GM23338 (cell line): ENCODE measurements around the gene ADAMTS8. TPM values are rescaled to one million over a fixed set of nuclear protein-coding genes. Genes with fewer than 3 reads are reported as not detected.

Source experiments
- ATAC-seq: fragments of 200-7000 bp; cut with Tn5 transposase; 3 replicates; pipeline ENCODE4 v1.9.1; 2020
- DNase-seq: peaks from one replicate; pipeline ENCODE4 v3.0.0-alpha.2; 2015; ENCODE audit warnings: low spot score
- H2AFZ ChIP-seq: fragments of 200-600 bp; sonication (generic); 2 replicates; pipeline ENCODE4 v1.8.0; 2016; ENCODE audit warnings: antibody characterized with exemption, mild to moderate bottlenecking, moderate library complexity
- H3F3A ChIP-seq: fragments of 200-600 bp; sonication (generic); replicated peaks from 2 replicates; pipeline ENCODE4 v1.8.0; 2017; ENCODE audit warnings: antibody characterized with exemption, mixed run types, low read depth
- H3K27ac ChIP-seq: fragments of 200-600 bp; sonication (generic); 2 replicates; pipeline ENCODE4 v1.6.1; 2016; ENCODE audit warnings: low read depth
- H3K27me3 ChIP-seq: fragments of 200-600 bp; sonication (generic); 2 replicates; pipeline ENCODE4 v1.8.0; 2016; ENCODE audit warnings: mild to moderate bottlenecking, mixed run types, moderate library complexity; ENCODE audit not compliant: insufficient read depth
- H3K36me3 ChIP-seq: fragments of 200-600 bp; sonication (generic); 2 replicates; pipeline ENCODE4 v1.8.0; 2016; ENCODE audit warnings: mild to moderate bottlenecking; ENCODE audit not compliant: insufficient read depth
- H3K4me1 ChIP-seq: fragments of 200-600 bp; sonication (generic); 2 replicates; pipeline ENCODE4 v1.8.0; 2016; ENCODE audit warnings: mild to moderate bottlenecking, moderate library complexity; ENCODE audit not compliant: insufficient read depth
- H3K4me2 ChIP-seq: fragments of 200-600 bp; sonication (generic); 2 replicates; pipeline ENCODE4 v1.7.1; 2017; ENCODE audit warnings: mixed run types
- H3K4me3 ChIP-seq: fragments of 200-600 bp; sonication (generic); 2 replicates; pipeline ENCODE4 v1.6.1; 2016; ENCODE audit warnings: mixed run types
- H3K79me2 ChIP-seq: fragments of 200-600 bp; sonication (generic); replicated peaks from 2 replicates; pipeline ENCODE4 v1.8.0; 2017; ENCODE audit warnings: mild to moderate bottlenecking; ENCODE audit not compliant: insufficient read depth
- H3K9me2 ChIP-seq: fragments of 200-600 bp; sonication (generic); 2 replicates; pipeline ENCODE4 v1.8.0; 2017; ENCODE audit not compliant: insufficient read depth
- H4K20me1 ChIP-seq: fragments of 200-600 bp; sonication (generic); replicated peaks from 2 replicates; pipeline ENCODE4 v1.8.0; 2017; ENCODE audit warnings: mild to moderate bottlenecking; ENCODE audit not compliant: insufficient read depth
- H3K27ac Mint-ChIP-seq: 2 replicates; pipeline ENCODE4 v1.8.0; 2020; ENCODE audit warnings: inconsistent platforms, mild to moderate bottlenecking, moderate library complexity, mixed read lengths
- H3K27me3 Mint-ChIP-seq: 3 replicates; pipeline ENCODE4 v1.8.0; 2022; ENCODE audit warnings: low read depth, mild to moderate bottlenecking, moderate library complexity, mixed read lengths, inconsistent platforms; ENCODE audit not compliant: insufficient read depth, poor library complexity
- H3K36me3 Mint-ChIP-seq: 3 replicates; pipeline ENCODE4 v1.8.0; 2021; ENCODE audit warnings: low read depth, mild to moderate bottlenecking, inconsistent platforms, moderate library complexity, mixed read lengths
- H3K4me1 Mint-ChIP-seq: 3 replicates; pipeline ENCODE4 v1.8.0; 2020; ENCODE audit warnings: mild to moderate bottlenecking, inconsistent platforms, mixed read lengths
- H3K4me3 Mint-ChIP-seq: 3 replicates; pipeline ENCODE4 v1.8.0; 2021; ENCODE audit warnings: moderate library complexity, mild to moderate bottlenecking, inconsistent platforms, mixed read lengths
- H3K9me3 Mint-ChIP-seq: 3 replicates; pipeline ENCODE4 v1.8.0; 2020; ENCODE audit warnings: moderate library complexity, mild to moderate bottlenecking, inconsistent platforms, mixed read lengths
- CREB1 ChIP-seq: fragments of 250-450 bp; sonication (Bioruptor Pico); IDR thresholded peaks from 2 replicates; pipeline ENCODE4 v1.5.0; 2020; ENCODE audit warnings: low read depth, mild to moderate bottlenecking, moderate library complexity
- ETS1 ChIP-seq: IDR thresholded peaks from 2 replicates; pipeline ENCODE4 v1.6.1; 2016; ENCODE audit warnings: antibody characterized with exemption
- EZH2 ChIP-seq: fragments of 200-600 bp; sonication (generic); IDR thresholded peaks from one replicate; pipeline ENCODE4 v1.8.0; 2017; ENCODE audit warnings: antibody characterized with exemption, mild to moderate bottlenecking, low read depth; ENCODE audit not compliant: unreplicated experiment
- EZH2phosphoT487 ChIP-seq: fragments of 200-600 bp; sonication (generic); IDR thresholded peaks from one replicate; pipeline ENCODE4 v1.8.1; 2018; ENCODE audit warnings: antibody characterized with exemption; ENCODE audit not compliant: unreplicated experiment
- JUNB ChIP-seq: IDR thresholded peaks from one replicate; pipeline ENCODE4 v1.6.1; 2016; ENCODE audit warnings: antibody characterized with exemption; ENCODE audit not compliant: unreplicated experiment
- NANOG ChIP-seq: IDR thresholded peaks from 2 replicates; pipeline ENCODE4 v1.6.1; 2016; ENCODE audit warnings: antibody characterized with exemption, borderline replicate concordance
- REST ChIP-seq: IDR thresholded peaks from one replicate; pipeline ENCODE4 v1.6.1; 2018; ENCODE audit warnings: antibody characterized with exemption; ENCODE audit not compliant: unreplicated experiment
- STAT1 ChIP-seq: IDR thresholded peaks from one replicate; pipeline ENCODE4 v1.6.1; 2016; ENCODE audit warnings: antibody characterized with exemption; ENCODE audit not compliant: unreplicated experiment
- ZNF114 ChIP-seq: fragments of 250-450 bp; sonication (Bioruptor Pico); IDR thresholded peaks from 2 replicates; pipeline ENCODE4 v1.5.0; 2020; ENCODE audit warnings: mild to moderate bottlenecking, moderate library complexity
- ZNF331 ChIP-seq: fragments of 250-450 bp; sonication (Bioruptor Pico); IDR thresholded peaks from 2 replicates; pipeline ENCODE4 v1.5.0; 2020; ENCODE audit warnings: low read depth, mild to moderate bottlenecking, moderate library complexity
- ZNF462 ChIP-seq: fragments of 250-450 bp; sonication (Bioruptor Pico); IDR thresholded peaks from 2 replicates; pipeline ENCODE4 v1.5.0; 2020; ENCODE audit warnings: mild to moderate bottlenecking, moderate library complexity
- polyA plus RNA-seq: library from polyadenylated mRNA; unstranded; fragments of >200 nt; fragmentation: Nextera tagmentation; extraction: Ambion mirVana; gene quantifications from 2 replicates; pipeline ENCODE4 v1.2.1, GENCODE V29; 2016
- total RNA-seq: library from RNA; depleted of rRNA; stranded (reverse); fragments of >200 nt; shearing (Covaris generic); gene quantifications from 2 replicates; pipeline ENCODE4 v1.2.3, GENCODE V29; 2014

Gene ADAMTS8
- total and polyA plus RNA-seq, 2 experiments from 2014 or later: 7.5 to 16.2 TPM

- no peaks in the 10 kb centered on the region for H3K9me3 Mint-ChIP-seq
- Histone ChIP-seq H3K27ac (no peak overlapping the region), H3K4me2 (no peak overlapping the region), H3K36me3 (no peaks in the 10 kb centered on the region; the same call in 1 of the 2 replicates), H2AFZ (no peak overlapping the region), H4K20me1 (no peaks in the 10 kb centered on the region), H3K9me2 (no peaks in the 10 kb centered on the region), H3K27me3 (no peaks in the 10 kb centered on the region), H3K79me2 (no peaks in the 10 kb centered on the region), H3F3A (no peaks in the 10 kb centered on the region), H3K4me3 (no peak overlapping the region), H3K4me1 (no peaks in the 10 kb centered on the region)
- DNase-seq: no peak
- no peak overlapping the region for H3K27ac Mint-ChIP-seq
- peaks cover 2% of the 10 kb centered on the region; the same call in 2 of the 3 replicates for H3K4me1 Mint-ChIP-seq
- no peak for ATAC-seq
- H3K4me3 Mint-ChIP-seq: no peak overlapping the region
- peaks cover 5% of the 10 kb centered on the region for H3K27me3 Mint-ChIP-seq
- TF ChIP-seq REST (no peak), EZH2phosphoT487 (no peak), ZNF114 (CRISPR knock-in tag) (no peak), ZNF331 (CRISPR knock-in tag) (no peak), EZH2 (no peak), CREB1 (CRISPR knock-in tag) (no peak), NANOG (no peak), JUNB (no peak), STAT1 (no peak), ZNF462 (CRISPR knock-in tag) (no peak), ETS1 (no peak)
- no peaks in the 10 kb centered on the region for H3K36me3 Mint-ChIP-seq
These were observed 45.5 kb upstream of the ADAMTS8 start for GRCh38 chr11:130473795-130474377.
